SK-N-SH treated with all-trans-retinoic acid at 6 μM for 48 hours (cell line): Measurements from ENCODE around the gene MYCBP2.

Source experiments
- ATAC-seq: fragments of 200-7000 bp; cut with Tn5 transposase; 3 replicates; pipeline ENCODE4 v1.9.1; 2020; ENCODE audit warnings: mild to moderate bottlenecking, moderate library complexity
- ARNTL ChIP-seq: fragments of 450-650 bp; formaldehyde crosslinking; IDR thresholded peaks from 2 replicates; pipeline ENCODE4 v1.5.0; 2020; ENCODE audit warnings: low read depth, mild to moderate bottlenecking, moderate library complexity, borderline replicate concordance
- BACH2 ChIP-seq: fragments of 250-450 bp; sonication (Bioruptor Pico); IDR thresholded peaks from 2 replicates; pipeline ENCODE4 v1.9.0; 2021; ENCODE audit warnings: mild to moderate bottlenecking, borderline replicate concordance
- CSDC2 ChIP-seq: fragments of 250-450 bp; sonication (Bioruptor Pico); IDR thresholded peaks from 2 replicates; pipeline ENCODE4 v1.5.0; 2020; ENCODE audit warnings: mild to moderate bottlenecking, moderate library complexity
- ESRRG ChIP-seq: fragments of 250-450 bp; sonication (Bioruptor Pico); IDR thresholded peaks from 2 replicates; pipeline ENCODE4 v1.6.1; 2021; ENCODE audit warnings: mild to moderate bottlenecking
- GLIS3 ChIP-seq: fragments of 250-450 bp; sonication (Bioruptor Pico); IDR thresholded peaks from 2 replicates; pipeline ENCODE4 v1.5.0; 2020; ENCODE audit warnings: mild to moderate bottlenecking, moderate library complexity
- ISL1 ChIP-seq: fragments of 250-450 bp; sonication (Bioruptor Pico); IDR thresholded peaks from 2 replicates; pipeline ENCODE4 v2.1.2; 2022; ENCODE audit warnings: mild to moderate bottlenecking, moderate library complexity
- OSR1 ChIP-seq: fragments of 250-450 bp; sonication (Bioruptor Pico); IDR thresholded peaks from 2 replicates; pipeline ENCODE4 v1.8.0; 2022; ENCODE audit warnings: moderate library complexity, mild to moderate bottlenecking, inconsistent platforms
- PPARA ChIP-seq: fragments of 250-450 bp; sonication (Bioruptor Pico); IDR thresholded peaks from 2 replicates; pipeline ENCODE4 v1.5.0; 2020; ENCODE audit warnings: mild to moderate bottlenecking, borderline replicate concordance
- RARB ChIP-seq: fragments of 250-450 bp; sonication (Bioruptor Pico); IDR thresholded peaks from 2 replicates; pipeline ENCODE4 v1.8.0; 2021; ENCODE audit warnings: mild to moderate bottlenecking, moderate library complexity
- SNAI2 ChIP-seq: fragments of 250-450 bp; sonication (Bioruptor Pico); IDR thresholded peaks from 2 replicates; pipeline ENCODE4 v1.5.0; 2020; ENCODE audit warnings: mild to moderate bottlenecking, moderate library complexity
- TCF4 ChIP-seq: fragments of 250-450 bp; sonication (Bioruptor Pico); IDR thresholded peaks from 2 replicates; pipeline ENCODE4 v1.8.0; 2021; ENCODE audit warnings: mild to moderate bottlenecking, moderate library complexity, borderline replicate concordance
- ZC3H10 ChIP-seq: fragments of 250-450 bp; sonication (Bioruptor Pico); IDR thresholded peaks from 2 replicates; pipeline ENCODE4 v1.5.1; 2021; ENCODE audit warnings: mild to moderate bottlenecking, moderate library complexity
- ZFP3 ChIP-seq: fragments of 250-450 bp; sonication (Bioruptor Pico); IDR thresholded peaks from 2 replicates; pipeline ENCODE4 v1.5.0; 2020; ENCODE audit warnings: mild to moderate bottlenecking, moderate library complexity
- ZFP30 ChIP-seq: fragments of 450-650 bp; formaldehyde crosslinking; IDR thresholded peaks from 2 replicates; pipeline ENCODE4 v1.5.0; 2022; ENCODE audit warnings: mild to moderate bottlenecking, moderate library complexity
- ZNF565 ChIP-seq: fragments of 450-650 bp; formaldehyde crosslinking; conservative IDR thresholded peaks from 2 replicates; pipeline ENCODE4 v1.5.0; 2020; ENCODE audit warnings: low read depth, mild to moderate bottlenecking, moderate library complexity
- ZNF70 ChIP-seq: fragments of 450-650 bp; formaldehyde crosslinking; IDR thresholded peaks from 2 replicates; pipeline ENCODE4 v1.5.0; 2020; ENCODE audit warnings: mild to moderate bottlenecking, moderate library complexity
- ZNF8 ChIP-seq: fragments of 450-650 bp; formaldehyde crosslinking; IDR thresholded peaks from 2 replicates; pipeline ENCODE4 v1.5.0; 2020; ENCODE audit warnings: mild to moderate bottlenecking, moderate library complexity
- TF ChIP-seq, protein P1 (sequence below): fragments of 250-450 bp; sonication (Bioruptor Pico); IDR thresholded peaks from 2 replicates; pipeline ENCODE4 v1.5.0; 2020; ENCODE audit warnings: mild to moderate bottlenecking, moderate library complexity
- TF ChIP-seq, protein P2 (sequence below): fragments of 250-450 bp; sonication (Bioruptor Pico); IDR thresholded peaks from 2 replicates; pipeline ENCODE4 v1.5.1; 2021; ENCODE audit warnings: mild to moderate bottlenecking, moderate library complexity
- TF ChIP-seq, protein P3 (sequence below): fragments of 250-450 bp; sonication (Bioruptor Pico); IDR thresholded peaks from 2 replicates; pipeline ENCODE4 v1.8.0; 2021; ENCODE audit warnings: low read depth, mild to moderate bottlenecking, moderate library complexity, borderline replicate concordance
- TF ChIP-seq, protein P4 (sequence below): fragments of 250-450 bp; sonication (Bioruptor Pico); IDR thresholded peaks from 2 replicates; pipeline ENCODE4 v1.5.1; 2020; ENCODE audit warnings: low read depth, mild to moderate bottlenecking, moderate library complexity
- TF ChIP-seq, protein P5 (sequence below): fragments of 250-450 bp; sonication (Bioruptor Pico); IDR thresholded peaks from 2 replicates; pipeline ENCODE4 v1.8.0; 2020; ENCODE audit warnings: mild to moderate bottlenecking, moderate library complexity, borderline replicate concordance

Gene MYCBP2

DNA sequence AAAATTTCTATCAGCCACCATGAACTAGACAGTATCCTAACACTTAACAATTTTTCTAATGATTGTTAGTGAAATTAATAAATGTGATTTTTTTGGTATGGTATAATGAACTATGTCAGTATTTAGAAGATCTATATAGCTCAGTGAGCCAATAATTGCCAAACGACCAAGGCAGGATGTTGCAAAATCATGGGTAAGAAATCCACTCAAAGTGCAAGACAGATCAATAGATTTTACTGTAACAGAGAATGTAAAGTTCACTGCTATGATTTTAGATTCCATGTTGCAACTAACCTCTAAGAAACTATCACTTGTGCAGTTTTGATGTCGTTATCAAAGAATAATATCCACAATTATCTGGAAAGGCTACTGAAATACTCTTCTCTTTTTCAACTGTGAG, 44.0 kb upstream of the MYCBP2 start:
- no peak for ATAC-seq
- TF ChIP-seq ARNTL (no peak), ZFP30 (CRISPR knock-in tag) (no peak), ESRRG (no peak), TCF4 (no peak), RARB (CRISPR knock-in tag) (no peak), ZNF8 (CRISPR knock-in tag) (no peak), GLIS3 (no peak), OSR1 (CRISPR knock-in tag) (no peak), ZFP3 (no peak)
- TF ChIP-seq, protein P1, sequence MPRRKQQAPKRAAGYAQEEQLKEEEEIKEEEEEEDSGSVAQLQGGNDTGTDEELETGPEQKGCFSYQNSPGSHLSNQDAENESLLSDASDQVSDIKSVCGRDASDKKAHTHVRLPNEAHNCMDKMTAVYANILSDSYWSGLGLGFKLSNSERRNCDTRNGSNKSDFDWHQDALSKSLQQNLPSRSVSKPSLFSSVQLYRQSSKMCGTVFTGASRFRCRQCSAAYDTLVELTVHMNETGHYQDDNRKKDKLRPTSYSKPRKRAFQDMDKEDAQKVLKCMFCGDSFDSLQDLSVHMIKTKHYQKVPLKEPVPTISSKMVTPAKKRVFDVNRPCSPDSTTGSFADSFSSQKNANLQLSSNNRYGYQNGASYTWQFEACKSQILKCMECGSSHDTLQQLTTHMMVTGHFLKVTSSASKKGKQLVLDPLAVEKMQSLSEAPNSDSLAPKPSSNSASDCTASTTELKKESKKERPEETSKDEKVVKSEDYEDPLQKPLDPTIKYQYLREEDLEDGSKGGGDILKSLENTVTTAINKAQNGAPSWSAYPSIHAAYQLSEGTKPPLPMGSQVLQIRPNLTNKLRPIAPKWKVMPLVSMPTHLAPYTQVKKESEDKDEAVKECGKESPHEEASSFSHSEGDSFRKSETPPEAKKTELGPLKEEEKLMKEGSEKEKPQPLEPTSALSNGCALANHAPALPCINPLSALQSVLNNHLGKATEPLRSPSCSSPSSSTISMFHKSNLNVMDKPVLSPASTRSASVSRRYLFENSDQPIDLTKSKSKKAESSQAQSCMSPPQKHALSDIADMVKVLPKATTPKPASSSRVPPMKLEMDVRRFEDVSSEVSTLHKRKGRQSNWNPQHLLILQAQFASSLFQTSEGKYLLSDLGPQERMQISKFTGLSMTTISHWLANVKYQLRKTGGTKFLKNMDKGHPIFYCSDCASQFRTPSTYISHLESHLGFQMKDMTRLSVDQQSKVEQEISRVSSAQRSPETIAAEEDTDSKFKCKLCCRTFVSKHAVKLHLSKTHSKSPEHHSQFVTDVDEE (CRISPR knock-in tag): no peak
- TF ChIP-seq, protein P2, sequence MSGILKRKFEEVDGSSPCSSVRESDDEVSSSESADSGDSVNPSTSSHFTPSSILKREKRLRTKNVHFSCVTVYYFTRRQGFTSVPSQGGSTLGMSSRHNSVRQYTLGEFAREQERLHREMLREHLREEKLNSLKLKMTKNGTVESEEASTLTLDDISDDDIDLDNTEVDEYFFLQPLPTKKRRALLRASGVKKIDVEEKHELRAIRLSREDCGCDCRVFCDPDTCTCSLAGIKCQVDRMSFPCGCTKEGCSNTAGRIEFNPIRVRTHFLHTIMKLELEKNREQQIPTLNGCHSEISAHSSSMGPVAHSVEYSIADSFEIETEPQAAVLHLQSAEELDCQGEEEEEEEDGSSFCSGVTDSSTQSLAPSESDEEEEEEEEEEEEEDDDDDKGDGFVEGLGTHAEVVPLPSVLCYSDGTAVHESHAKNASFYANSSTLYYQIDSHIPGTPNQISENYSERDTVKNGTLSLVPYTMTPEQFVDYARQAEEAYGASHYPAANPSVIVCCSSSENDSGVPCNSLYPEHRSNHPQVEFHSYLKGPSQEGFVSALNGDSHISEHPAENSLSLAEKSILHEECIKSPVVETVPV (CRISPR knock-in tag): no peak

DNA sequence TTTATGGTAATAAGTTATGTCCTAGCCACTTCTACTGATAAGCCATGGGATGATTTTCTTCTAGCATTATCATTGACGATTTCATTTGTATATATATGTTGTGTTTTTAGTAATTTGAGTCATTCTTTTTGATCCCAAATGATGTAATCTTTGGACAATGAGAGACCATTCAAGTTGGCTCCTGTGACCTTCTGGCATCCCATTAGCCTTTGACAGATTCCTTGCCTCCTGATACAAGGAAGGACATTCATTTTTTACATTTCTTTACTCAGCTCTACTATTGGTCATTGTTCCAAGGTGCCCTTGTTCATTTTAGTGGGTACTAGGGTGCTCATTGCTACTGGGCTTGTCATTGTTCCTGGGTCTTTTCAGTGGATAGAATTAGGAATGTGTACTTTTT, 35.3 kb upstream of the MYCBP2 start:
- no peak for TF ChIP-seq PPARA (CRISPR knock-in tag)
- TF ChIP-seq ARNTL: no peak
- TF ChIP-seq, protein P3, sequence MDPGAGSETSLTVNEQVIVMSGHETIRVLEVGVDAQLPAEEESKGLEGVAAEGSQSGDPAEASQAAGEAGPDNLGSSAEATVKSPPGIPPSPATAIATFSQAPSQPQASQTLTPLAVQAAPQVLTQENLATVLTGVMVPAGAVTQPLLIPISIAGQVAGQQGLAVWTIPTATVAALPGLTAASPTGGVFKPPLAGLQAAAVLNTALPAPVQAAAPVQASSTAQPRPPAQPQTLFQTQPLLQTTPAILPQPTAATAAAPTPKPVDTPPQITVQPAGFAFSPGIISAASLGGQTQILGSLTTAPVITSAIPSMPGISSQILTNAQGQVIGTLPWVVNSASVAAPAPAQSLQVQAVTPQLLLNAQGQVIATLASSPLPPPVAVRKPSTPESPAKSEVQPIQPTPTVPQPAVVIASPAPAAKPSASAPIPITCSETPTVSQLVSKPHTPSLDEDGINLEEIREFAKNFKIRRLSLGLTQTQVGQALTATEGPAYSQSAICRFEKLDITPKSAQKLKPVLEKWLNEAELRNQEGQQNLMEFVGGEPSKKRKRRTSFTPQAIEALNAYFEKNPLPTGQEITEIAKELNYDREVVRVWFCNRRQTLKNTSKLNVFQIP (CRISPR knock-in tag): no peak
- TF ChIP-seq ZNF8 (CRISPR knock-in tag): no peak
- no peak for TF ChIP-seq ZFP30 (CRISPR knock-in tag)
- TF ChIP-seq, protein P4, sequence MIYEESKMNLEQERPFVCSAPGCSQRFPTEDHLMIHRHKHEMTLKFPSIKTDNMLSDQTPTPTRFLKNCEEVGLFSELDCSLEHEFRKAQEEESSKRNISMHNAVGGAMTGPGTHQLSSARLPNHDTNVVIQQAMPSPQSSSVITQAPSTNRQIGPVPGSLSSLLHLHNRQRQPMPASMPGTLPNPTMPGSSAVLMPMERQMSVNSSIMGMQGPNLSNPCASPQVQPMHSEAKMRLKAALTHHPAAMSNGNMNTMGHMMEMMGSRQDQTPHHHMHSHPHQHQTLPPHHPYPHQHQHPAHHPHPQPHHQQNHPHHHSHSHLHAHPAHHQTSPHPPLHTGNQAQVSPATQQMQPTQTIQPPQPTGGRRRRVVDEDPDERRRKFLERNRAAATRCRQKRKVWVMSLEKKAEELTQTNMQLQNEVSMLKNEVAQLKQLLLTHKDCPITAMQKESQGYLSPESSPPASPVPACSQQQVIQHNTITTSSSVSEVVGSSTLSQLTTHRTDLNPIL (CRISPR knock-in tag): no peak
- no peak for TF ChIP-seq ZNF70
- TF ChIP-seq ISL1 (CRISPR knock-in tag): no peak
- TF ChIP-seq ESRRG: no peak
- no peak for TF ChIP-seq TCF4
- no peak for TF ChIP-seq ZC3H10
- TF ChIP-seq, all 23 proteins: peak for 0
- ATAC-seq: no peak

DNA sequence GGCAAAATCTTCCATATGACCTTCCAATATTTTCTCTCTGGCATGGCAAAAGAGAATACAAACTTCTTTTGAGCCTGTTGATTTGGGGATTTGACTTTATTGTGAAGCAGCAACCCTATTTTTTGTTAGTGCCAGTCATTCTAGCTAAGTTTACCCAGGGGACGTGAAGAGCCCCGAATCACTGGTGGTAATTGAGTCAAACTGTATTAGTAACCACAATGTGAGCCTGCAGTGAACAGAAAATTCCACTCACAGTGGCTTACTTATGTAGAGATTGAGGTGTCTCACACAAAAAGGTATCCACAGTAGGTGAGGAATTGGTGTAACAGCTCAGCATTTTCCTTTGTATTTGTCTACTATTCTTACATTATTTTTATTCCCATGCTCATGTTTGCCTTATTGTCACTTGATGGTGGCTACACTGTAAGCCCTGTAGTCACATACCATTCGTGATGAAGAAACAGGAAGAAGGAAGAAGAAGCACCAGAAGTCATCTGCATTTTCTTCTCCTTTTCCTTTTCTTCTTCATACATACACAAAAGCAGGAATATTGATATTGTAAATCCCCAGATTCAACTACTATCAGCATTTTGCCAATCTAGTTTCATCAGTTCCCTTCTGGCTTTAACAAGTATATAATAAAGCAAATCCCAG, 33.3 kb upstream of the MYCBP2 start:
- ATAC-seq: no peak
- no peak for TF ChIP-seq TCF4
- TF ChIP-seq, protein P4 (CRISPR knock-in tag): no peak
- TF ChIP-seq, protein P5, sequence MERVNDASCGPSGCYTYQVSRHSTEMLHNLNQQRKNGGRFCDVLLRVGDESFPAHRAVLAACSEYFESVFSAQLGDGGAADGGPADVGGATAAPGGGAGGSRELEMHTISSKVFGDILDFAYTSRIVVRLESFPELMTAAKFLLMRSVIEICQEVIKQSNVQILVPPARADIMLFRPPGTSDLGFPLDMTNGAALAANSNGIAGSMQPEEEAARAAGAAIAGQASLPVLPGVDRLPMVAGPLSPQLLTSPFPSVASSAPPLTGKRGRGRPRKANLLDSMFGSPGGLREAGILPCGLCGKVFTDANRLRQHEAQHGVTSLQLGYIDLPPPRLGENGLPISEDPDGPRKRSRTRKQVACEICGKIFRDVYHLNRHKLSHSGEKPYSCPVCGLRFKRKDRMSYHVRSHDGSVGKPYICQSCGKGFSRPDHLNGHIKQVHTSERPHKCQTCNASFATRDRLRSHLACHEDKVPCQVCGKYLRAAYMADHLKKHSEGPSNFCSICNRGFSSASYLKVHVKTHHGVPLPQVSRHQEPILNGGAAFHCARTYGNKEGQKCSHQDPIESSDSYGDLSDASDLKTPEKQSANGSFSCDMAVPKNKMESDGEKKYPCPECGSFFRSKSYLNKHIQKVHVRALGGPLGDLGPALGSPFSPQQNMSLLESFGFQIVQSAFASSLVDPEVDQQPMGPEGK (CRISPR knock-in tag): no peak
- no peak for TF ChIP-seq ZFP30 (CRISPR knock-in tag)
- no peak for TF ChIP-seq ZNF565 (CRISPR knock-in tag)
- TF ChIP-seq SNAI2 (CRISPR knock-in tag): no peak
- no peak for TF ChIP-seq PPARA (CRISPR knock-in tag)
- TF ChIP-seq ESRRG: no peak
- no peak for TF ChIP-seq ZNF8 (CRISPR knock-in tag)
- TF ChIP-seq CSDC2: no peak
- no peak for TF ChIP-seq GLIS3
- no peak for TF ChIP-seq ZFP3
- no peak for TF ChIP-seq RARB (CRISPR knock-in tag)
- TF ChIP-seq BACH2 (CRISPR knock-in tag): no peak
- TF ChIP-seq ISL1 (CRISPR knock-in tag): no peak
- TF ChIP-seq, protein P2 (CRISPR knock-in tag): no peak
- TF ChIP-seq, protein P1 (CRISPR knock-in tag): no peak
- no peak for TF ChIP-seq ZC3H10
- no peak for TF ChIP-seq OSR1 (CRISPR knock-in tag)
